Activated CD4-positive, alpha-beta memory T cell treated with anti-CD3 and anti-CD28 coated beads for 36 hours (primary cell): ENCODE results near the gene GMEB2. TPM values are rescaled to one million over a fixed set of nuclear protein-coding genes. Genes with fewer than 3 reads are reported as not detected.

ENCODE experiments used
- CTCF ChIA-PET: fragments of 350-600 bp; sonication (Branson Sonifier 250); formaldehyde crosslinking; loops from one replicate; lab custom pipeline; 2021; ENCODE audit warnings: antibody characterized with exemption, inconsistent platforms; lab: Charles Lee
- POLR2A ChIA-PET: fragments of 350-600 bp; sonication (Branson Sonifier 250); formaldehyde crosslinking; loops from one replicate; lab custom pipeline; 2021; ENCODE audit warnings: antibody characterized with exemption; lab: Charles Lee
- DNase-seq: peaks from one replicate; pipeline ENCODE4 v3.0.0-alpha.2; 2020
- H3K27ac Mint-ChIP-seq: one replicate; pipeline ENCODE4 v1.8.0; 2021; ENCODE audit warnings: mixed read lengths
- H3K27me3 Mint-ChIP-seq: one replicate; pipeline ENCODE4 v1.8.0; 2021; ENCODE audit warnings: mixed read lengths
- H3K36me3 Mint-ChIP-seq: one replicate; pipeline ENCODE4 v1.8.0; 2021; ENCODE audit warnings: mixed read lengths
- H3K4me1 Mint-ChIP-seq: one replicate; pipeline ENCODE4 v1.8.0; 2021; ENCODE audit warnings: low read depth, mixed read lengths
- H3K4me3 Mint-ChIP-seq: one replicate; pipeline ENCODE4 v1.8.0; 2021; ENCODE audit warnings: mild to moderate bottlenecking, mixed read lengths
- H3K9me3 Mint-ChIP-seq: one replicate; pipeline ENCODE4 v1.8.0; 2021; ENCODE audit warnings: mixed read lengths
- intact Hi-C: fragments of 100-400 bp; cut with micrococcal nuclease; formaldehyde crosslinking; loops from one replicate; pipeline ENCODE4 v1.15.1; 2023
- total RNA-seq, 2 experiments: library from RNA; stranded (reverse); gene quantifications; one replicate each; pipeline ENCODE4 v1.2.3, GENCODE V29; 2021

GMEB2 gene
- total RNA-seq, 2 experiments from 2014 or later: 13.6 to 14.0 TPM

DNA sequence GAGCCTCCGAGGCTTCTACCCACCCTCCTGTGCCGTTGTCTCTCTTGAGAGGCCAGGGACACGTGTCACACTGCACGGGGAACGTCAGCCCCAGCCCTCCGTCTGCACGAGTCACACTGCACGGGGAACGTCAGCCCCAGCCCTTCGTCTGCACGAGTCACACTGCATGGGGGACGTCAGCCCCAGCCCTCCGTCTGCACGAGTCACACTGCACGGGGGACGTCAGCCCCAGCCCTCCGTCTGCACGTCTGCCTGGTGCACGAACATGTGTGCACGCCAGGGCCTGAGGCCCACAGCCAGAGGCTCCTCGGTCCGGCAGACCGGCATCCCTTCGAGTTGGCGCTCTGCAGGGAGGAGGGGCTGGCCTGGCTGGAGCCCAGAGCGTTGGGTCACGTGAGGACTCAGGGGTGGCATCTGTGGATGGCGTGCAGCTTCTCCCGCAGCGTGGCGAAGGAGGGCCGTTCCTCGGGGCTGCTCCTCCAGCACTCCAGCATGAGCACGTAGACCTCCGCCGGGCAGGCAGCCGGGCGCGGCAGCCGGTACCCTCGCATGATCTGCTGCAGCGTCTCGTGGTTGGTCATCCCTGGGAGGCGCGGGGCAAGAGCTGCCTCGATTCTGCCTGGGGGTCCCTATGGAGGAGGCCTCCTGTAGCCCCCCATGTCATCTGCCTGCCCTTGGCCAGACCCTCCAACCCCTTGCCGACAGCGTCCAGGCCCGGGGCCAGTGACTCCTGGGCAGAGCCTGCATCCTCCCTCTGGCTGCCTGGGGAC is 86.3 kb downstream of the GMEB2 start:
- POLR2A ChIA-PET: no interaction called here
- CTCF ChIA-PET: no interaction called here
- no peaks in the 10 kb centered on the region for H3K27me3 Mint-ChIP-seq

DNA sequence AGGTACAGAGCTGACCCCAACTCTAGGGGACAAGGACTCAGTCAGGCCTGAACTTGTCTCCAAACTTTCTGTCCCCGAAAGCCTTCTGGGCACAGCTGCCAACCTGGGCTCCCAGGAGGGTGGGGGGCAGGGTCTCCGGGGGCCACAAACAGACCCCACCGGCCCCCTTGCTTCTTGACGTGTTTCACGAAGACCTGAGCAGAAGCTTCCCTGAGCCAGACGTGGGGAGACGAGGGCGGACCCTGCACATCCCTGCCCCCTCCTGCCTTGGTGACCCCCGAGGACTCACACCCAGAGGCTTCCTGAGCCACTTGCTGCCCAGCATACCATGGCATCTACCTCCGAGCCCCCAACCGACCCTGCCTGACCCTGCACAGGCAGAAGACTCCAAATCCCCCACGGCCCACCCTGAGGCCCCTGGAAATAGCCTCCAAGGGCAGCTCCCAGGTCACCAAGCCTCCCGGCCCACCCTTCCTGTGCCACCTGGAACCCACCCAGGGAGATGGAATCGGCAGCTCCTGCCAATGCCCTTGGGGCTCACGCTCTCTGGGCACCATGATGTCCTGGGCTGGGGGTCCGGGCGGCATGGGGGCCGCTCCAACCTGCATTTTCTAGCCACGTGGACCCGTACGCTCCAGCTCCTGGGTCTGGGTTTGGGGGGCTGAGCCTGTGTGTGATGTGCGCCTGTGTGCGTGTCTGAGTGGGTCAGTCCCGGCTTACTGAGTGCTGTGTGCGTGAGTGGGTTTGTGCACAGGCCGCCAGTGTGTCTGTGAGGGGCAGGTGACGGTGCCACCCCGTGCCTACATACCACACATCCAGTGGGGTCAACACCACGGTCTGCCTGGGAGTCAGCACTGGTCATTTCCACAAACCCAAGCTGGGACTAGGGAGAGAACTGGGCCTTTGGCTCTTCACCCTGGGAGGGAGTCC is 87.2 kb downstream of the GMEB2 start:
- DNase-seq: no peak
- CTCF ChIA-PET: interaction anchor here (1.3 to 2.2 kb wide), 3 partner anchors 43 to 434 kb away, joined by 5 to 18 read pairs (median 5); no protein-coding TSS in a partner anchor
- Mint-ChIP-seq H3K36me3 (no peaks in the 10 kb centered on the region), H3K4me1 (peaks cover 18% of the 10 kb centered on the region), H3K4me3 (no peak overlapping the region), H3K9me3 (no peaks in the 10 kb centered on the region), H3K27me3 (no peaks in the 10 kb centered on the region), H3K27ac (no peak overlapping the region)
- intact Hi-C loops: loop anchor here (2.0 to 10.0 kb wide), 7 partner anchors 39 to 525 kb away; partner anchors contain the start of genes PRPF6, TCEA2, TNFRSF6B and UCKL1
- POLR2A ChIA-PET: interaction anchor here (3.0 to 5.8 kb wide), 2 partner anchors 11 to 18 kb away, joined by 12 to 55 read pairs; partner anchors contain the start of gene PPDPF

More for the DNA sequence above, 86.3 kb downstream of the GMEB2 start:
- no peak overlapping the region for H3K4me3 Mint-ChIP-seq
- H3K27ac Mint-ChIP-seq: no peak overlapping the region
- H3K4me1 Mint-ChIP-seq: peaks cover 18% of the 10 kb centered on the region
- DNase-seq: no peak
- no peaks in the 10 kb centered on the region for H3K9me3 Mint-ChIP-seq
- no peaks in the 10 kb centered on the region for H3K36me3 Mint-ChIP-seq
- intact Hi-C loops: no loop called here

DNA sequence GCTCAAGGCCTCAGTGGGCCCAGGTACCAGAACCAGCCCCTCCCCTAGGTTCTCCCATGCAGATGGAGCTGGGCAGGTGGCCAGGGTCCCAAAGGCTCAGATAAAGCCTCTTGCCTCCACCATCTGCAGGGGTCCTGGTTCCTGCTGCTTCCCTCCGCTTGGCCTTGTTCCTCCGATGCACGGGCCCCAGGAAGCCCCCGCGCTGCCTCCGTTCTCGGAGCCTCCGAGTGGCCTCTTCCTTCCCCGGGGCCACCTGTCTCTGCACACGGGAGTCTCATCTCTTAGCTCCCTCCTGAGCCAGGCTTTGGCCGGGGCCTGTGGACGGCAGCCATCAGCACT is 87.8 kb downstream of the GMEB2 start:
- H3K4me3 Mint-ChIP-seq: no peak overlapping the region
- POLR2A ChIA-PET: interaction anchor here (3.0 to 5.8 kb wide), 2 partner anchors 10 to 17 kb away, joined by 12 to 55 read pairs; partner anchors contain the start of gene PPDPF
- H3K27me3 Mint-ChIP-seq: no peaks in the 10 kb centered on the region
- CTCF ChIA-PET: interaction anchor here (1.3 to 2.2 kb wide), 5 partner anchors 18 to 581 kb away, joined by 5 to 18 read pairs (median 10); partner anchors contain the start of gene PPDPF
- DNase-seq: no peak
- intact Hi-C loops: loop anchor here (2.0 to 10.0 kb wide), 7 partner anchors 40 to 526 kb away; partner anchors contain the start of genes PRPF6, TCEA2, TNFRSF6B and UCKL1
- peaks cover 18% of the 10 kb centered on the region for H3K4me1 Mint-ChIP-seq
- H3K27ac Mint-ChIP-seq: no peak overlapping the region
- H3K9me3 Mint-ChIP-seq: no peaks in the 10 kb centered on the region
- no peaks in the 10 kb centered on the region for H3K36me3 Mint-ChIP-seq

DNA sequence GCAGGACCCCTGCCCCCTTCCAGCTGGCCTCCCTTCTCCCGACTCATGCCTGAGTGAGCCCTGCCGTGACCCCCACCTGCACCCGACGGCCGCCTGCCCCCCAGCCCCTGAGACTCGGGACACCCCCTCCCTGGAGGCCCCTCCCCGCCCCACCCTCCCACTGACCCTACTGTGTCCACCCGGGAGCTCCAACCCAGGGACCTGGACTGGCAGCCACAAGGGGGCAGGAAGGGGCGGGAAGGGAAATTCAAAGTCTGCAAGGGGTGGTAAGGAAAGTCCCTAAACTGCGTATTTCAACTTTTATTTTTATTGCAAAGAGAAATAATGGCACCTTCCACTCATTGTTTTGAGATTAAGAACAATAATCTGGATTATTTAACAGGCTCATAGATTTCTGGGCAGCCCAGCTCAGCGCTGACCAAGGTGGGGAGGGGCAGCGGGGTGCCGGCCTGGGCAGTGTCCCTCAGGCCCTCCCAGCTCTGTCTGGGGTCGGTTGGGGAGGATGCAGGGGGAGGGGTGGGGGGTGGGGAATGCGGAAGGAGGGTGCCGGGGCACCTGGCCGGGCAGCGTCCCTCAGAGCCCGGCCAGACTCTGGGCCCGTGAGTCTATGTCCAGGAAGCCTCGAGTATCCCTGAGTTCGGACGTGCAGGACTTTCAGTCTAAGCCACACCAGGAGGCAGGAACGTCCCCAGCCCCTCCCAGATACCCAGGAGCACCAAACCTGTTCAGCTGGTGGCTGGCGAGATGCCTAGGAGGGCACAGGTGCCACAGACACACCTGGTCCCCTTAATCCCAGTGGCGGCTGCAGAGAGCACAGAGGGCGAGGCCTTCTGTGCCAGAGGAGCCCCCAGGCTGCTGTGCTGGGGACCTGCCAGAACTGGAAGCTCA is 88.5 kb downstream of the GMEB2 start:
- Mint-ChIP-seq H3K9me3 (no peaks in the 10 kb centered on the region), H3K4me3 (peak overlapping the region; percentile 57), H3K36me3 (no peaks in the 10 kb centered on the region), H3K27me3 (no peaks in the 10 kb centered on the region), H3K4me1 (peaks cover 18% of the 10 kb centered on the region), H3K27ac (peak overlapping the region; percentile 80)
- intact Hi-C loops: loop anchor here (1.0 to 10.0 kb wide), 8 partner anchors 40 to 526 kb away; partner anchors contain the start of genes PRPF6, TCEA2, TNFRSF6B and UCKL1
- peak; percentile 59 for DNase-seq
- ChIA-PET POLR2A (interaction anchor here (1.1 to 5.8 kb wide), 9 partner anchors 9 to 418 kb away, joined by 3 to 55 read pairs (median 3); partner anchors contain the start of genes PPDPF, RTEL1, TPD52L2 and UCKL1), CTCF (interaction anchor here (0.5 to 2.6 kb wide), 34 partner anchors 9 to 582 kb away, joined by 3 to 19 read pairs (median 5); partner anchors contain the start of genes ARFRP1, PPDPF, PRPF6 and RTEL1)

Other genes starting within 250 kb of the GMEB2 start
- not detected for gene KCNQ2, start 154.4 kb downstream of the GMEB2 start, total RNA-seq
- gene EEF1A2, start 128.0 kb downstream of the GMEB2 start, total RNA-seq: 1 to 10 TPM; 1.1 to 1.7 TPM
- 100 to 1,000 TPM; 191 to 201 TPM for gene PPDPF, start 106.3 kb downstream of the GMEB2 start, total RNA-seq
- gene PTK6, start 89.7 kb downstream of the GMEB2 start, total RNA-seq: under 1 TPM; 0.34 to 0.78 TPM
- not detected for gene SRMS, start 79.4 kb downstream of the GMEB2 start, total RNA-seq
- under 1 TPM; 0.55 to 0.61 TPM for gene FNDC11, start 72.9 kb downstream of the GMEB2 start, total RNA-seq
- gene HELZ2, start 52.9 kb downstream of the GMEB2 start, total RNA-seq: 10 to 100 TPM; 28.5 to 32.2 TPM
- 10 to 100 TPM; 17.3 to 18.0 TPM for gene STMN3, start 26.3 kb upstream of the GMEB2 start, total RNA-seq
- 10 to 100 TPM; 38.0 to 38.3 TPM for gene RTEL1, start 31.2 kb upstream of the GMEB2 start, total RNA-seq
- not detected for gene TNFRSF6B, start 69.6 kb upstream of the GMEB2 start, total RNA-seq
- gene ARFRP1, start 80.9 kb upstream of the GMEB2 start, total RNA-seq: 10 to 100 TPM; 54.6 to 58.4 TPM
- 10 to 100 TPM; 28.7 to 29.9 TPM for gene ZGPAT, start 80.9 kb upstream of the GMEB2 start, total RNA-seq
- 10 to 100 TPM; 14.7 to 17.6 TPM for gene LIME1, start 109.6 kb upstream of the GMEB2 start, total RNA-seq
- gene SLC2A4RG, start 112.7 kb upstream of the GMEB2 start, total RNA-seq: 10 to 100 TPM; 58.9 to 59.0 TPM
- 1 to 10 TPM; 4.6 to 5.5 TPM for gene ZBTB46, start 204.2 kb upstream of the GMEB2 start, total RNA-seq
- gene ABHD16B, start 234.4 kb upstream of the GMEB2 start, total RNA-seq: not detected
- 10 to 100 TPM; 67.8 to 70.8 TPM for gene TPD52L2, start 238.2 kb upstream of the GMEB2 start, total RNA-seq